LHCN-M2 (cell line): ENCODE data around the gene SNURF. TPM values are rescaled to one million over a fixed set of nuclear protein-coding genes. Genes with fewer than 3 reads are reported as not detected.
"Not testable (repeated sequence)": the region's sequence is repeated elsewhere in the genome, so short reads cannot be mapped to it uniquely, and the experiment has no call there.

Source experiments
- DNase-seq: peaks from one replicate; pipeline ENCODE4 v3.0.0-alpha.2; 2012; ENCODE audit warnings: low read depth
- polyA plus RNA-seq: library from polyadenylated mRNA; unstranded; fragments of >200 nt; gene quantifications from one replicate; pipeline ENCODE4 v1.2.1, GENCODE V29; 2012; ENCODE audit warnings: missing spikeins
- total RNA-seq: library from RNA; depleted of rRNA; stranded (reverse); fragments of >200 nt; gene quantifications from 2 replicates; pipeline ENCODE4 v1.2.3, GENCODE V29; 2014; rRNA removed

Gene SNURF
- 5.4 and 7.5 TPM in 2 replicates for total RNA-seq
- polyA plus RNA-seq, result 128 TPM

- DNase-seq, result peak; percentile 68
Observed at GRCh38 chr15:24954783-24955530, at the start of gene SNURF, which contains the start of gene SNRPN. SNURF (plus strand) TSS chr15:24954987; CDS start chr15:24955049, 62 bp downstream. SNRPN (plus strand) TSS chr15:24954987; CDS start chr15:24974454, 19,467 bp downstream.

GRCh38 chr15:24916305-24917009, 38.3 kb upstream of the SNURF start:
- DNase-seq, result no peak

- no peak for DNase-seq
Observed at GRCh38 chr15:24917431-24917830, 37.4 kb upstream of the SNURF start.

- DNase-seq, result no peak
Observed at GRCh38 chr15:24919446-24919845, 35.3 kb upstream of the SNURF start.

GRCh38 chr15:24922781-24923180, 32.0 kb upstream of the SNURF start:
- DNase-seq, result not testable (repeated sequence)

GRCh38 chr15:24924153-24924552, 30.6 kb upstream of the SNURF start:
- no peak for DNase-seq

GRCh38 chr15:24924621-24925020, 30.2 kb upstream of the SNURF start:
- DNase-seq, result no peak

- DNase-seq, result not testable (repeated sequence)
Observed at GRCh38 chr15:24931874-24932732, 22.7 kb upstream of the SNURF start.

GRCh38 chr15:24933716-24934115, 21.1 kb upstream of the SNURF start:
- no peak for DNase-seq

GRCh38 chr15:24938224-24938623, 16.6 kb upstream of the SNURF start:
- not testable (repeated sequence) for DNase-seq

- no peak for DNase-seq
Observed at GRCh38 chr15:24940236-24940635, 14.6 kb upstream of the SNURF start.

- DNase-seq, result no peak
Observed at GRCh38 chr15:24943361-24943760, 11.4 kb upstream of the SNURF start.

- no peak for DNase-seq
Observed at GRCh38 chr15:24944954-24945353, 9.8 kb upstream of the SNURF start.

- DNase-seq, result no peak
Observed at GRCh38 chr15:24945711-24946110, 9.1 kb upstream of the SNURF start.

- no peak for DNase-seq
Observed at GRCh38 chr15:24948495-24948894, 6.3 kb upstream of the SNURF start.

GRCh38 chr15:24955531-24955921, 739 bp downstream of the SNURF start:
- no peak for DNase-seq

- DNase-seq, result peak; percentile 78
Observed at GRCh38 chr15:24956111-24956838, 1.5 kb downstream of the SNURF start.

- DNase-seq, result no peak
Observed at GRCh38 chr15:24957691-24958090, 2.9 kb downstream of the SNURF start.

GRCh38 chr15:24961967-24962366, 7.2 kb downstream of the SNURF start:
- DNase-seq, result no peak

- no peak for DNase-seq
Observed at GRCh38 chr15:24962880-24963279, 8.1 kb downstream of the SNURF start.
